ENCODE results near the gene STK39.

DNA sequence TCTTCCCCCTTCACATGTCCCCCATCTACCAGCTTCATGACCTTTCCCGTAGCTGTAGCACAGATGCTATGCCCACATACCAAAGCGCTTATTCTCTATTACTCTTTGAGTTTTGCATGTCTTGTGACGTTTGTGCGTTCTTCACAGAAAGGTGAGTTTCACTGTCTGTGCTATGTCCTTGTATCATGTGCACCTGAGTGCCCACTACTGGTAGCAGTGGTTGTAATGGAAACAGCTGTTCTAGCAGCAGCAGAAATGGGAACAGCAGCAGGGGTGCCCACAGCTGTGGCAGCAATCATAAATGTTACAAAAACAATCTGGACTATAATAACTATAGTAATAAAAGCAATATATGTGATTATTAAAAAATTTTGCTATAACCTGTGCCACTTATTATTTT, 127.1 kb downstream of the STK39 start:
- TF ChIP-seq, protein P1, sequence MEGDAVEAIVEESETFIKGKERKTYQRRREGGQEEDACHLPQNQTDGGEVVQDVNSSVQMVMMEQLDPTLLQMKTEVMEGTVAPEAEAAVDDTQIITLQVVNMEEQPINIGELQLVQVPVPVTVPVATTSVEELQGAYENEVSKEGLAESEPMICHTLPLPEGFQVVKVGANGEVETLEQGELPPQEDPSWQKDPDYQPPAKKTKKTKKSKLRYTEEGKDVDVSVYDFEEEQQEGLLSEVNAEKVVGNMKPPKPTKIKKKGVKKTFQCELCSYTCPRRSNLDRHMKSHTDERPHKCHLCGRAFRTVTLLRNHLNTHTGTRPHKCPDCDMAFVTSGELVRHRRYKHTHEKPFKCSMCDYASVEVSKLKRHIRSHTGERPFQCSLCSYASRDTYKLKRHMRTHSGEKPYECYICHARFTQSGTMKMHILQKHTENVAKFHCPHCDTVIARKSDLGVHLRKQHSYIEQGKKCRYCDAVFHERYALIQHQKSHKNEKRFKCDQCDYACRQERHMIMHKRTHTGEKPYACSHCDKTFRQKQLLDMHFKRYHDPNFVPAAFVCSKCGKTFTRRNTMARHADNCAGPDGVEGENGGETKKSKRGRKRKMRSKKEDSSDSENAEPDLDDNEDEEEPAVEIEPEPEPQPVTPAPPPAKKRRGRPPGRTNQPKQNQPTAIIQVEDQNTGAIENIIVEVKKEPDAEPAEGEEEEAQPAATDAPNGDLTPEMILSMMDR (conservative IDR thresholded peaks at IDR 0.05 in 1 of 2, IDR thresholded peaks at IDR 0.05 in 1 of 2; ENCODE audit: low read depth in 1 of 2, low read length in 2 of 2), result no peak
- TF ChIP-seq EZH2 (IDR thresholded peaks at IDR 0.05; ENCODE audit: low read length, missing control alignments), result no peak

All from fibroblast of lung (primary cell).